Fibroblast of peridontal ligament (primary cell): ENCODE measurements around the gene NCOA1.

ENCODE experiments used
- DNase-seq: peaks from one replicate; pipeline ENCODE4 v3.0.0-alpha.2; 2010; ENCODE audit errors: extremely low read depth

NCOA1 gene

DNA sequence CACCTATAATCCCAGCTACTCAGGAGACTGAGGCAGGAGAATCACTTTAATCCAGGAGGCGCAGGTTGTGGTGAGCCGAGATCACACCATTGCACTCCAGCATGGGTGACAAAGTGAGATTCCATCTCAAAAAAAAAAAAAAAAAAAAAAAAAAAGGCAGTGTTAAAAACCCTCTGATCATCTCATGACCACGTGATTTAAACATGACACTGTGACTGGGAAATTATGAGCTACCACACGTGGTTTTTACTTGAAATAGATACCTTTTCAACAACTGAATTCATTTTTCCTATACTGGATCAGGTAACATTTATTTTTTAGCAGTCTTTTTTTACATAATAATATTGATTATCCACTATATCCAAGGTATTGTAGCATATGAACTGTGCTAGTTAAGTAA, 199.5 kb downstream of the NCOA1 start:
- DNase-seq, result no peak

GRCh38 chr2:24691806-24692205, 200.8 kb downstream of the NCOA1 start:
- DNase-seq, result no peak

DNA sequence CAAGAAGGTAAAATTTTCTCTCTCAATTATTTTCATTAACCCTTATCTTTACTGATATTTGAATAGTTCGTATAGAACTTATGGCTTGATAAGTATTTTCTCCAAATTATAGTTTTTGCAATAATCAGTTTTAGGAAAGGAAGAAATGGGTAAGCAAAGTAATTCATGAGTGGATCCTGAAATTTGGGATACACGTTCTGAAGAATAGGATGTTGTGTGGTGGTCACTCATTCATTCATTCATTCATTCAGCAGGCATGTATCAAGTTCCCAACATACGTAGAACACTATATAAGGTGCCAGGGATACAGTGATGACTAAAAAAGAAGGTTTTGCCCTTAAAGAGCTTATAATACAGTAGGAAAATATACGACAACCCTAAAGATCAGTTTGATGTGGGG, 206.7 kb downstream of the NCOA1 start:
- no peak for DNase-seq

DNA sequence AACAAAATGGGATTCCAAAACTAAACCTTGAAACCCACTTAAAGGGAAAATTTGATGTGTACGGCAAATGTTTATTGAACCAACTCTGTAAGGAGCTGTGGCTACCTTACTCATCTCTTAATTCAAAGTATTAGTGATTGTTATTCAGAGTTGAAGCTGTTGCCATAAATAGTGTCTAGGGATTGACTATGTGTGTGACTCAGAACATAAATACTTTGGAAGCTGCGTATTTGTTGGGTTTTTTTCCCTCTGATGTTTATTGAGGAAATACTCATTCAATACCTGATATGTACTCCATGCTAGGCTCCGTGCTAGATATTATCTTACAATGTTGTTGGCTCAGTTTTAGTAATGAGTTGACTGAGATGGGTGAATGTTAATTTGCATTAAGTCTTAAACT, 211.7 kb downstream of the NCOA1 start:
- DNase-seq, result peak; percentile 69

- no peak for DNase-seq
Measured at GRCh38 chr2:24704692-24705091, 213.6 kb downstream of the NCOA1 start.

GRCh38 chr2:24707143-24707542, 216.1 kb downstream of the NCOA1 start:
- DNase-seq, result no peak

- DNase-seq, result peak; percentile 38
Measured at GRCh38 chr2:24708537-24709152, 217.6 kb downstream of the NCOA1 start.

DNA sequence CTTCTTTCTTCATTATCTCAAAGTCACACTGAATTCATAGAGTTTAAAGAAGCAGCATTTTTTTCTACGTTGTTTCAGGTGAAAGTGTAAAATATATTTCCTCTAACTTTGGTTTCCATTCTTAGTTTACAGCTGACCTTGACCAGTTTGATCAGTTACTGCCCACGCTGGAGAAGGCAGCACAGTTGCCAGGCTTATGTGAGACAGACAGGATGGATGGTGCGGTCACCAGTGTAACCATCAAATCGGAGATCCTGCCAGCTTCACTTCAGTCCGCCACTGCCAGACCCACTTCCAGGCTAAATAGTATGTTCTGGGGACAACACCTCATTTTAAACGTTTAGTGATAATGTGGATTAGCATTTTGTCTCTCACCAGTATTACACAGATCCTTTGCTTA, 219.8 kb downstream of the NCOA1 start:
- no peak for DNase-seq

- no peak for DNase-seq
Measured at GRCh38 chr2:24711865-24712264, 220.8 kb downstream of the NCOA1 start.

DNA sequence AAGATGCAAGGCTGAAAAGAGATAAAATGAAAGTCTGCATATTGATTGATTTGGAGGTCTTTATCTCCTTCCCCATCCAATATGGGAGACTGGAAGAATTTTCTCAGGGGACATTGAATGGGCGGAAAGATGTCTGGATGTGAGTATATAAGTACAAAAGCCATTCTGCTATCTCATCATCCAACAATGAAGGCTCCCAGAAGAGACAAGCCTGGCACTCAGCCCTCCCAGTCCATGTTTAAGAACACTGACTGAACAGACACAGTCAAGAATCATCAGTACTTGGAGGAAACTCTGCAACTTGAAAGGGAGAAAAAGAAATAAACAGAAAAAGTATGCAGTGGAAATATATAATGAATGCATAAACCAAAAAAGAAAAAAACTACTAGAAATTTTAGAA, 221.2 kb downstream of the NCOA1 start:
- DNase-seq, result no peak

DNA sequence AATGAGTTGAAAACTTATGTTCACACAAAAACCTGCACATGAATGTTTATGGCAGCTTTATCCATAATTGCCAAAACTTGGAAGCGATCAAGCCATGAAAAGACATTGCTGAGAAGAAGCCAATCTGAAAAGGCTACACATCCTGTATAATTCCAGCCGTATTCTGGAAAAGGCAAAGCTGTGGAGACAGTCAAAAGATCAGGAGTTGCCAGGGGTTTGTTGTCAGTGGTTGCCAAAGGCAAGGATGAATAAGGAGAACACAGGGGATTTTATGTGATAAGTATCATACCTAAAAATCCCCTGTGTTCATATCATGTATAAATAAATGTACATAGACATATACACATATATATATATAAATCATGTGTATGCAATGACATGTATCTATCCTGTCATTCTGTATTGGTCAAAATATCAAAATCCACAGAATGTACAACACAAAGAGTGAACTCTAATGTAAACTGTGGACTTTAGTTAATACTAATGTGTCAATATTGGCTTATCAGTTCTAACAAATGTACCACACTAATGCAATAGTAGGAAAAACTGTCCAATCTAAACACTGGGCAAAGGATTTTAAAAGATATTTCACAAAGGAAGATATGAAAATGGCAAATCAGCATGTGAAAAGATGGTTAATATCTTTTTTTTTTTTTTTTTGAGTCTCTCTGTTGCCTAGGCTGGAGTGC, 226.4 kb downstream of the NCOA1 start:
- no peak for DNase-seq

- no peak for DNase-seq
Measured at GRCh38 chr2:24720310-24720709, 229.3 kb downstream of the NCOA1 start.

GRCh38 chr2:24721470-24721869, 230.4 kb downstream of the NCOA1 start:
- DNase-seq, result peak; percentile 98

DNA sequence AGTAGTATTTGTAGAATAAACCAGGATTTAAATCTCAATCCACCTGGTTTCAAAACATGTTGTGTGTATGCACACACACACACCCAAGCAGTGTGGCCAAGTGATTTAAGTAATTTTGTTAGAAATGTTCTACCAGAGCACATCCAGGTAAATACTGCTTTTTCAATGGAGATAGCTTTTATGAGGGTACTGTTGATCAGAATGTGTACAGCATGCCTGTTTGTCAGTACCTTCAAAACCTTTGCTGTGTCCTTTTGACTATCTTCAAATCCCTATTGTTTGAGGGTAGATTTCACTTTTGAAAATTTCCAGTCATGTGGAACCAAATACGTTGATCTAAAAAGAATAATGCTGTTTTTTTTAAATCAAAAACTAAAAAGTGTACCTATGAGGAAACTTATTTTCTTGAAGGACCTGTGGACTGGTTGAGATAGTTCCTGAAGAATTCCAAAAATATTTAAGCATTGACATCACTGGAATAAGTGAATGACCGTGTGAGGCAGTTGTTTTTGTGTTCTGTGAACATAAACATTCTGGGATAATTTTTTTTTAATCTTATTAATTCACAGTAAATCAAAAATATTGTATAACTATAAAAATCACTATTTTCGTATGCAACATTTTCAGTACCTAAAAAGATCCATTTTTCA, 231.2 kb downstream of the NCOA1 start:
- DNase-seq, result no peak

GRCh38 chr2:24723191-24723590, 232.1 kb downstream of the NCOA1 start:
- DNase-seq, result no peak

DNA sequence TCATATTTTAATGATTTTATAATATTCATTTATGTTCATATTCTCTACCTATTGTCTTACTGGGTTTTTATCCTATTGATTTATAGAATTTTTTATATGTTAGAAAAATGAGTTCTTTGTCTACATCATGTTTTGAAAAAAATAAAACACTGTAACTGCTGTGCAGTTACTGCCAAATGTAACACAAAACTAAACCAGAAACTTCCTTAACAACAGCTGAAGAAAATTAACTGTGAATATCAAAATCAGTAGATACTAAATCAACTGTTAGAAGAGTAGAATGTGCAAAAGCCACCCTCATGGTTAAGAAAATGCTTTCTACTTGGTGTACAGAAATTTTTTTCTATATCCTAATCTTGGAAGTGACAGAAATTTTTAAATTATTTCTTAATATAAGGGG, 232.6 kb downstream of the NCOA1 start:
- DNase-seq, result no peak

GRCh38 chr2:24724111-24724775, 233.2 kb downstream of the NCOA1 start:
- peak; percentile 25 for DNase-seq

DNA sequence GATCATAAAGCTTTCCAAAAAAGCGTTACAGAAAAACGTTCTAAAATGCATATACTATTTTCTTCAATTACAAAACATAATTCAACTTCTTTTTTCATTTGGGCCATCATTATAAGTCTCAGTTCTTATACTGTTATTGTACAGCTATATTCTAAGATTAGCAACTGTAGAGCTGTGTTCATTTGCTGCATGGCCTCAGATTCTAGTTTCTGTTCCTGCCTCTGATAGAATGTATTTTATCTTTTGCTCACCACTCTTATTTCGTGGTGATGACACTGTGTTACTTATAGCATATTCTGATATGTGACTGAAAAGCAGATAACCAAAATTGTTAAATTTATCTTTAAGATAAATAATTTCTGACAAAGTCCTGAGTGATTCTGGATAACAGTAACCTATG, 234.9 kb downstream of the NCOA1 start:
- no peak for DNase-seq

DNA sequence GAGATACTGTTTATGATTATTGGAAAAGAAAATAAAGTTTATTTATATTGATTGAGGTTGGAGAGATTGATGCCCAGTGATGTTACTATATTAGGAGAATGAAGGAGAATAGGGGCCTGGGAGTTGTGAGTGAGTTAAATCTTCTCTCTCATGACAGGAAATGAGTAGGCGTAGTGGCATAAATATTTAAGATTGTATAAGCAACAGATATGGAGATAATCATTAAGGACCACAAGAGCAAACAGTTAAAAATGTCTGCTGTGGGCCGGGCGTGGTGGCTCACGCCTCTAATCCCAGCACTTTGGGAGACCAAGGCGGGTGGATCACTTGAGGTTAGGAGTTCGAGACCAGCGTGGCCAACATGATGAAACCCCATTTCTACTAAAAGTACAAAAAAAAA, 239.4 kb downstream of the NCOA1 start:
- no peak for DNase-seq

DNA sequence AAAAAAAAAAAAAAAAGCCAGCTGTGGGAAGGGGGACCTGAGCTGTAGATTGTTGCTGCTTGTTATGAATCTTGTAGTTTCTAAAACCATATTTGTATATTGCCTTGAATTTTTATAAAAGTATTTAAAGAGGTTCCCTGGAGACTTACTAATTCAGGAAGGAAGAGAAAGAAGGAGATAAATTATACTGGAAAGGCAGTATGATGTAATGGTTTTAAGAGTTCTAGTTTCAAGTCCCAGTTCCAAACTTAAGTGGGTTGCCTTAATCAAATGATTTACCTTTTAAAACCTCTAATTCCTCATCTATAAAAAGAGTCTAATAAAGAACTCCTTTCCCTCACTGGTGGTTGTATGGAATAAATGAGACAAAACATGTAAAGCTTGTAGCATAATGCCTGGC, 240.0 kb downstream of the NCOA1 start:
- DNase-seq, result peak; percentile 15

DNA sequence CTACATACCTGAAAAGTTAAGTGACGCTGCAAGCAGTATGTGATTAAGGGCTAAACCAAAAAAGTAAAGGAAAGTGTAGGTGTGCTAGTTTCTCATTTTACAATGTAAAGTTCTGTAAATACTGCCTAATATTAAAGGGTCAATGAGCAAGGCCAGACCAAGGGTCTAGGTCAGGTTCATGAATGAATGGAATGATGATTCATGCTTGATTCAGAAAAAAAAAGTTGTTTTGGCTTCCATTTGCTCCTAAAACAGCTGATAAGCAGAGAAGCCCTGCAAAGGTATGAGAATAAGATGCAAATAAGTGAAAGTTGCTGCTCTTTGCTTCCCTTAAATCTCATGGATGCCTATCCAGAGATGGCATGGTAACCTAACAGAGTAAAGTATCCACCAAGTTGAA, 240.9 kb downstream of the NCOA1 start:
- no peak for DNase-seq

- no peak for DNase-seq
Measured at GRCh38 chr2:24734741-24735140, 243.7 kb downstream of the NCOA1 start.
